ENCODE results near the gene ASTN1.

ASTN1 gene

GRCh38 chr1:177106614-177107365 is 57.7 kb downstream of the ASTN1 start:
- no peak overlapping the region for H3K27ac ChIP-seq (replicated peaks)
- TF ChIP-seq GABPA (IDR thresholded peaks at IDR 0.05; ENCODE audit: low read depth) = no peak
- TF ChIP-seq SPI1 (IDR thresholded peaks at IDR 0.05; ENCODE audit: borderline replicate concordance, low read depth) = no peak
- no peak for TF ChIP-seq REST (IDR thresholded peaks at IDR 0.05; ENCODE audit: insufficient replicate concordance, low read depth)
- TF ChIP-seq POLR2AphosphoS5 (IDR thresholded peaks at IDR 0.05; ENCODE audit: low read depth) = no peak
- TF ChIP-seq, protein P1, sequence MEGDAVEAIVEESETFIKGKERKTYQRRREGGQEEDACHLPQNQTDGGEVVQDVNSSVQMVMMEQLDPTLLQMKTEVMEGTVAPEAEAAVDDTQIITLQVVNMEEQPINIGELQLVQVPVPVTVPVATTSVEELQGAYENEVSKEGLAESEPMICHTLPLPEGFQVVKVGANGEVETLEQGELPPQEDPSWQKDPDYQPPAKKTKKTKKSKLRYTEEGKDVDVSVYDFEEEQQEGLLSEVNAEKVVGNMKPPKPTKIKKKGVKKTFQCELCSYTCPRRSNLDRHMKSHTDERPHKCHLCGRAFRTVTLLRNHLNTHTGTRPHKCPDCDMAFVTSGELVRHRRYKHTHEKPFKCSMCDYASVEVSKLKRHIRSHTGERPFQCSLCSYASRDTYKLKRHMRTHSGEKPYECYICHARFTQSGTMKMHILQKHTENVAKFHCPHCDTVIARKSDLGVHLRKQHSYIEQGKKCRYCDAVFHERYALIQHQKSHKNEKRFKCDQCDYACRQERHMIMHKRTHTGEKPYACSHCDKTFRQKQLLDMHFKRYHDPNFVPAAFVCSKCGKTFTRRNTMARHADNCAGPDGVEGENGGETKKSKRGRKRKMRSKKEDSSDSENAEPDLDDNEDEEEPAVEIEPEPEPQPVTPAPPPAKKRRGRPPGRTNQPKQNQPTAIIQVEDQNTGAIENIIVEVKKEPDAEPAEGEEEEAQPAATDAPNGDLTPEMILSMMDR (IDR thresholded peaks at IDR 0.05; ENCODE audit: insufficient read depth, low read length) = no peak
- H3K4me3 ChIP-seq (replicated peaks; ENCODE audit: insufficient read depth, low read length) = no peak overlapping the region
- no peak for DNase-seq (ENCODE audit: low read depth in 1 of 2, low spot score in 1 of 2)
- no peaks in the 10 kb centered on the region for H3K27me3 ChIP-seq (ENCODE audit: insufficient read depth, poor library complexity, severe bottlenecking)

- no peaks in the 10 kb centered on the region for H3K27me3 ChIP-seq (ENCODE audit: insufficient read depth, poor library complexity, severe bottlenecking)
- TF ChIP-seq POLR2AphosphoS5 (IDR thresholded peaks at IDR 0.05; ENCODE audit: low read depth) (no peak), REST (IDR thresholded peaks at IDR 0.05; ENCODE audit: insufficient replicate concordance, low read depth) (no peak), SPI1 (IDR thresholded peaks at IDR 0.05; ENCODE audit: borderline replicate concordance, low read depth) (no peak), GABPA (IDR thresholded peaks at IDR 0.05; ENCODE audit: low read depth) (no peak)
- TF ChIP-seq, protein P1 (IDR thresholded peaks at IDR 0.05; ENCODE audit: insufficient read depth, low read length) = no peak
- no peak overlapping the region for H3K27ac ChIP-seq (replicated peaks)
- H3K4me3 ChIP-seq (replicated peaks; ENCODE audit: insufficient read depth, low read length) = no peak overlapping the region
- DNase-seq (ENCODE audit: low read depth in 1 of 2, low spot score in 1 of 2) = no peak
Measured at GRCh38 chr1:177106196-177106595, 58.3 kb downstream of the ASTN1 start.

DNA sequence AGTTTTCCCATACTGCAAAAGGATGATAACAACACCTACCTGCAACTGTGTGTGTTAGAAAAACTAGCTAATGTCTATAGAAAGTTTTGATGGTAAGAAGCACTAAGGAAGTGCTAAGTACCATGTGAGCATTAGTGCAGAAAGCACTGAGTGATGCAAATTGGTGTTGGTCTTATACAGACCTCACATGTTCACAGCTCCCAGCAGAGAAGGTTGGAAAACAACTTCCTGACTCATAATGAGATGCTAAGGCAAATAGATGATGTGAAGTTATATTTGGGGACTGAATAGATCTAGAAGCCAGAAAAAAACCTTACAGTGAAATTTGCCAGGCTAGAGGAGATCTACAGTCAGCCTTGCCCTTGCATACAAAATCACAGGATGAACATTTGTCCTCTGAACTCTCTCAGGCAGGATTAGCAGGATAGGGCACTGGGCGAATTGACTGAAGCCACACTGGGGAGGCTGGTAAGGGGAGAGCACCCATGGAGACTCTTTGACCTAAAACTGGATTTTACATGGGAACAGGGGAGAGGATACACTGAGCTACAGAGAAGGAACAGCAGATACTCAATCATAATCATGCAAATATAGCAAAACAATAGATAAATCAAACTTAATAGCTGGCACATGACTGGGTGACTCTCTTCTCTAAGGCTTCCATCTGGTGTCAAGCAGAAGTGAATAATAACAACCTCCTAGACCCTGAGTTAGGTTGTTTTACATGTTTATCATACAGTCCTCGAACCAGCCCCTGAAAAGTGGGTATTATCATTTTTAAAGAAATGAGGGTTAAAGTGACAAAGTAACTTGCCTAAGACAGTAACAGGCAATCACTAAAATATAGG is 61.3 kb downstream of the ASTN1 start:
- Histone ChIP-seq H3K27me3 (ENCODE audit: insufficient read depth, poor library complexity, severe bottlenecking) (no peaks in the 10 kb centered on the region), H3K27ac (replicated peaks) (no peak overlapping the region), H3K4me3 (replicated peaks; ENCODE audit: insufficient read depth, low read length) (no peak overlapping the region)
- DNase-seq (ENCODE audit: low read depth in 1 of 2, low spot score in 1 of 2) = no peak
- TF ChIP-seq REST (IDR thresholded peaks at IDR 0.05; ENCODE audit: insufficient replicate concordance, low read depth) (no peak), POLR2AphosphoS5 (IDR thresholded peaks at IDR 0.05; ENCODE audit: low read depth) (no peak), SPI1 (IDR thresholded peaks at IDR 0.05; ENCODE audit: borderline replicate concordance, low read depth) (no peak), GABPA (IDR thresholded peaks at IDR 0.05; ENCODE audit: low read depth) (no peak)
- TF ChIP-seq, protein P1 (IDR thresholded peaks at IDR 0.05; ENCODE audit: insufficient read depth, low read length) = no peak

Measured in HL-60 (cell line).